ENCODE data around the gene TMEM19.

TMEM19 gene

DNA sequence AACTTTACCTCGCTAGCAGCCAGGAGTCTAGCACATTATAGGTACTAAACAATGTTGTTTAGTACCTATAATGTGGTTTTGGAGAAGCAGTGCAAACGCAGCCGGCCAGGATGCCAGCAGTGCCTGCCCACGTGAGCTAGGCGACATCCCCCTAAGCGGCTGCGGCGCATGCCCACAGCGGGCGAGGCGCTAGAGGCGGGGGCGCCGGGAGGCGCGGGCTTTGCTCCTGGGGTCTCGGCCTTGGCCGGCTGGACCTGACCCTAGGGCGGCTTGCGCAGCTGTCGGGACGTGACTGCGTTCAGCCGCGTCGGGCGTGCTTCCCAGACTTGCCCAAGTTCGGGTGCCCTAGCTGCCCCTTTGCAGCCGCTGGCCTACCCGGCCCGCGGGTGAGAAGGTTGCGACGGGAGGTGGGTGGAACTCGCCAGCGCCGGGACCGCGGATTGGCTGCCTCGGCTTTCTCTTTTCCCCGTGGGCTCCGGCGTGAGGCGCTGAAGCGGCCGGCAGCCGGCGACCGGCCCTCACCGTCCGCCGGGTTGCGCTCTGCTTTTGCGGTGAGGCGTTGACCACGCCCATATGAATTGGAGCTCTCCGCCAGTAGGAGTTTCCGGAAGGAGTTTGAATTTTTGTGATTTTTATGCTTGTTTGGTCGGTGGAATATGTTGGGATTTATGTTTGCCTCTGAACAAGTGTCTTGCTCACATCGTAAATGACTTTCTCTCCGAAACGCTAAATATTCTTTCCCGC is at the start of gene TMEM19:
Gene TMEM19, plus strand, starts transcription at position 169 of the 744 bp plus-strand sequence. CDS start 599 bp downstream, outside the sequence.
- H3K4me3 ChIP-seq (ENCODE audit: low read depth, low read length) = peak within 1 kb of the TSS; percentile 72
- TF ChIP-seq, protein P1, sequence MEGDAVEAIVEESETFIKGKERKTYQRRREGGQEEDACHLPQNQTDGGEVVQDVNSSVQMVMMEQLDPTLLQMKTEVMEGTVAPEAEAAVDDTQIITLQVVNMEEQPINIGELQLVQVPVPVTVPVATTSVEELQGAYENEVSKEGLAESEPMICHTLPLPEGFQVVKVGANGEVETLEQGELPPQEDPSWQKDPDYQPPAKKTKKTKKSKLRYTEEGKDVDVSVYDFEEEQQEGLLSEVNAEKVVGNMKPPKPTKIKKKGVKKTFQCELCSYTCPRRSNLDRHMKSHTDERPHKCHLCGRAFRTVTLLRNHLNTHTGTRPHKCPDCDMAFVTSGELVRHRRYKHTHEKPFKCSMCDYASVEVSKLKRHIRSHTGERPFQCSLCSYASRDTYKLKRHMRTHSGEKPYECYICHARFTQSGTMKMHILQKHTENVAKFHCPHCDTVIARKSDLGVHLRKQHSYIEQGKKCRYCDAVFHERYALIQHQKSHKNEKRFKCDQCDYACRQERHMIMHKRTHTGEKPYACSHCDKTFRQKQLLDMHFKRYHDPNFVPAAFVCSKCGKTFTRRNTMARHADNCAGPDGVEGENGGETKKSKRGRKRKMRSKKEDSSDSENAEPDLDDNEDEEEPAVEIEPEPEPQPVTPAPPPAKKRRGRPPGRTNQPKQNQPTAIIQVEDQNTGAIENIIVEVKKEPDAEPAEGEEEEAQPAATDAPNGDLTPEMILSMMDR (IDR thresholded peaks at IDR 0.05; ENCODE audit: control insufficient read depth, extremely low read depth, insufficient read depth) = peak; percentile 26; the same call in 1 of the 2 replicates
- peak; percentile 66 for DNase-seq (ENCODE audit: low read depth)

DNA sequence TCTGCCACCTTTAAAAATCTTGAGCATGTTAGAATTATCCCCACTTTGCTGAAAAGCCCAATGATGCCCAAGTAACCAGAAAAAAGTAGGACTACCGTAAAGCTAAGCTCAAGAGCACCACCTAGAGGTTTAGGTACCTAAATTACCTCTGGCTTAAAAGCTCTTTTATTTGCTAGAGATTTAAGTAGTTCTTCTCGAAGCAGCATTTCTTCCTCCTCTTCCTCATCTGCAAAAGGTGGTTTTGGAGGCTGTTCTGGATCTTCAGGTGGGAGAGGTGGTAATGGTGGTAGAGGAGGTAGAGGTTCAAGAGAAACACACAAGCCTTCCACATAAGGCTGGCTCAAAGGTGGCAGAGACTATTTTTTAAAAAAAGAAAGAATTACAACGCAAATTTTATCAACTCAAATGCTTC is 49.2 kb upstream of the TMEM19 start:
- TF ChIP-seq, protein P1 (IDR thresholded peaks at IDR 0.05; ENCODE audit: control insufficient read depth, extremely low read depth, insufficient read depth) = peak; percentile 76
- peak; percentile 39 for DNase-seq (ENCODE audit: low read depth)
- no peak overlapping the region for H3K4me3 ChIP-seq (ENCODE audit: low read depth, low read length)

DNA sequence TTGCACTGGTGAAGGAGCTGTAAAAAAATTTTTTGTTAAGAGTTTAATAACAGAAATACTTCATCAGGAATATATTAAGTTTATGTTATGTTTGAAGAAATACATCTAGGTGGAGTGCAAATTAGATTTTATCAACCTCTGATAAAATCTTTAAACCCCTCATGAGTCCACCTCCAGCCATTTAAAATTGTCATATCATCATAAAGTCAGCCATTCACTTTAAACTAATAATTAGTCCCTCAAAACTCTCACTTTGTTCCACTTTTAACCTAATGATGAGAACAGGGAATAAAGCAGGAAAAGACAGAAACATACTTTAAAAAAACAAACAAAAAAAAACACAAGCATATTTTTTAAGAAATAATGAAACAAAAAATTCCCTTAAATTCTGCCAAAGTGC is 47.4 kb upstream of the TMEM19 start:
- H3K4me3 ChIP-seq (ENCODE audit: low read depth, low read length) = no peak overlapping the region
- DNase-seq (ENCODE audit: low read depth) = no peak
- TF ChIP-seq, protein P1 (IDR thresholded peaks at IDR 0.05; ENCODE audit: control insufficient read depth, extremely low read depth, insufficient read depth) = no peak

DNA sequence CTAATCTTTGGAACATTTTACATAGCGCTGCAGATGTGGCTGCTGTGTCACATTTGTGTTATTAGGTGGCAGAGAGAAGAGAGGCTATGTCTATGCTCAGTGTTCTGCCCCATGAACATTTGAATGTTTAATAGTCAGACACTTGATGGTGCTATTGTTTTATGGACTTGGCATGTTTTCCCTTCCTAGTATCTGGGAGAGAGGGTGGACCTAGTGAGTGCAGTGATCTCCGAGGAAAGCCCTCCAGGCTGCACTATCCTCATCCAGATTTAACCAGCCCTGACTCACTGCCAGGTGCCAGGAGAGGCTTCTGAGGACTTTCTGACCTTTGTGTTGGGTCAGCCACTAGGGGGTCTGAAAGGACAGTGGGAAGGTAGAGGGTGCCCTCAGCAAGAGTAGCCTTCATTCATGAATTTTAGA is 46.5 kb upstream of the TMEM19 start:
- TF ChIP-seq, protein P1 (IDR thresholded peaks at IDR 0.05; ENCODE audit: control insufficient read depth, extremely low read depth, insufficient read depth) = no peak; the same call in 1 of the 2 replicates

DNA sequence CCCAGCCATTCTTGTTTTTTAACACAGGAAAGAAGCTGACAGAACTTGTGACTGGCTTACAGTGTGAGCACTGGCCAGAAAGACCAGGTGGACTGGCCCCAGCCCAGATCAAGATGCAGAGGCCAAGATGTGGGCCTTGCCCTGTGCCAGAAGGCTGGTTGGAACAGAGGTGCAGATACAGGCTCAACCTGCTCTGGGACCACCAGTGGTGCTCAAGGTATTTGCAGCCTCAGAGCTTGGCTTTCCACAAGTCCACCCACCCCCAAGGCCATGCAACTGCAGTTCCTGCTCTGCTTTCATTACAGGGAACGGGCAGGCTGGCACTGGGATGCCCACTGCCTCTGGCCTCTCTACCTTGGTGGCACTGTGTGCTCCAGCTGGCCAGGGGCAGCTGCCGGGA is 45.6 kb upstream of the TMEM19 start:
- TF ChIP-seq, protein P1 (IDR thresholded peaks at IDR 0.05; ENCODE audit: control insufficient read depth, extremely low read depth, insufficient read depth) = no peak
- no peak for DNase-seq (ENCODE audit: low read depth)
- no peak overlapping the region for H3K4me3 ChIP-seq (ENCODE audit: low read depth, low read length)

More for the DNA sequence above, 46.5 kb upstream of the TMEM19 start:
- no peak for DNase-seq (ENCODE audit: low read depth)
- no peak overlapping the region for H3K4me3 ChIP-seq (ENCODE audit: low read depth, low read length)

DNA sequence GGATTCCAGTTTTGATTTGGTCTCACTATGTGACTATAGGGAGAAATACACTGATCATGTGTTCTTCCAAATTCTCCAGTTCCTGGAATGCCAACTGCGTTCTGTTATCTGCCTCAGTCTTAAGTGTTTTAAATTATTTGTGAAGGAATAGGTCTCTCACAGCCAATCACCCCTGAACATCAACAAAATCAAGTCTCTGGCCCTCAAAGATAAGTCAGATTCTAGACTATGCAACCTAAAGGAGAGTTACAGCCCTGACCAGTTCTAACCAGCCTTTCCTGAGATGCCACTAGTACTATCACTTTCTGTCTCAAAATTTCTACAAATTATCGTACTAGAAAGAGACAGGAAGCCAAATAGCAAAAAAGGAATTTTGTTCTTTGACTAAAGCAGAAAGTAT is 44.5 kb upstream of the TMEM19 start:
- DNase-seq (ENCODE audit: low read depth) = no peak
- no peak overlapping the region for H3K4me3 ChIP-seq (ENCODE audit: low read depth, low read length)
- TF ChIP-seq, protein P1 (IDR thresholded peaks at IDR 0.05; ENCODE audit: control insufficient read depth, extremely low read depth, insufficient read depth) = no peak

DNA sequence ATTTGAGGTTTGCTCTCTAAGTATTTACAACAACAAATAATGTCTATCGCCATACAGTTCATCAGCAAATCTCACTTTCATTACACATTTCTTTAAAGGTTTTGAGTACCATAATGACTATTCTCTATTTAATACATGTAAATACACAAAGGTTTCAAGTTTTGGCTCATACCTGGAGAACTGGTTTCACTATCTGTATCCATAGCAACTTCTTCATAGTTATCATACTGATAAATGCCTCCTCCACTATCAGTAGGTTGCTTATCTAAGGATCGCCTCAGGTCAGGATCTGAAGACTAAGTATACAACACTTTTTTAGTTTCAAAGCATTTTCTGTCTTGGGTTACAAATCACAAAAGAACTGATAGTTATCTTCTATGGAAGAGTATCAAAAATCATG is 43.6 kb upstream of the TMEM19 start:
- H3K4me3 ChIP-seq (ENCODE audit: low read depth, low read length) = no peak overlapping the region
- no peak for DNase-seq (ENCODE audit: low read depth)
- TF ChIP-seq, protein P1 (IDR thresholded peaks at IDR 0.05; ENCODE audit: control insufficient read depth, extremely low read depth, insufficient read depth) = no peak
